ENCODE results near the gene IFT43. TPM values are rescaled to one million over a fixed set of nuclear protein-coding genes. Genes with fewer than 3 reads are reported as not detected.

Gene IFT43
- total RNA-seq, 1 experiment from 2014 or later, result 20.3 TPM

GRCh38 chr14:76106188-76106587 is 120.6 kb downstream of the IFT43 start:
- no peak for DNase-seq (ENCODE audit: low spot score)
- Histone ChIP-seq H3K4me3 (ENCODE audit: low read depth, low read length, poor library complexity, severe bottlenecking) (no peak overlapping the region), H3K9me3 (ENCODE audit: low read depth, low read length, poor library complexity, severe bottlenecking) (no peaks in the 10 kb centered on the region), H3K27ac (ENCODE audit: low read depth, low read length, poor library complexity, severe bottlenecking) (no peak overlapping the region), H3K4me1 (ENCODE audit: insufficient read depth, low read length, poor library complexity, severe bottlenecking) (no peaks in the 10 kb centered on the region), H3K27me3 (replicated peaks; ENCODE audit: insufficient read depth, low read depth, low read length, poor library complexity) (no peaks in the 10 kb centered on the region), H3K36me3 (ENCODE audit: insufficient read depth, low read length, poor library complexity, severe bottlenecking) (no peaks in the 10 kb centered on the region)
- CTCF ChIA-PET, result no interaction called here
- TF ChIP-seq EZH2 (IDR thresholded peaks at IDR 0.05; ENCODE audit: borderline replicate concordance, low read depth, low read length, poor library complexity, severe bottlenecking), result no peak
- TF ChIP-seq CTCF (conservative IDR thresholded peaks at IDR 0.05; ENCODE audit: low read depth, low read length), result no peak
- intact Hi-C loops (cut with micrococcal nuclease; ENCODE audit: unreplicated experiment), result no loop called here
- no TSS peak for BruUV-seq (replicated peaks)
- POLR2A ChIA-PET (ENCODE audit: low non-redundant PET), result no interaction called here

DNA sequence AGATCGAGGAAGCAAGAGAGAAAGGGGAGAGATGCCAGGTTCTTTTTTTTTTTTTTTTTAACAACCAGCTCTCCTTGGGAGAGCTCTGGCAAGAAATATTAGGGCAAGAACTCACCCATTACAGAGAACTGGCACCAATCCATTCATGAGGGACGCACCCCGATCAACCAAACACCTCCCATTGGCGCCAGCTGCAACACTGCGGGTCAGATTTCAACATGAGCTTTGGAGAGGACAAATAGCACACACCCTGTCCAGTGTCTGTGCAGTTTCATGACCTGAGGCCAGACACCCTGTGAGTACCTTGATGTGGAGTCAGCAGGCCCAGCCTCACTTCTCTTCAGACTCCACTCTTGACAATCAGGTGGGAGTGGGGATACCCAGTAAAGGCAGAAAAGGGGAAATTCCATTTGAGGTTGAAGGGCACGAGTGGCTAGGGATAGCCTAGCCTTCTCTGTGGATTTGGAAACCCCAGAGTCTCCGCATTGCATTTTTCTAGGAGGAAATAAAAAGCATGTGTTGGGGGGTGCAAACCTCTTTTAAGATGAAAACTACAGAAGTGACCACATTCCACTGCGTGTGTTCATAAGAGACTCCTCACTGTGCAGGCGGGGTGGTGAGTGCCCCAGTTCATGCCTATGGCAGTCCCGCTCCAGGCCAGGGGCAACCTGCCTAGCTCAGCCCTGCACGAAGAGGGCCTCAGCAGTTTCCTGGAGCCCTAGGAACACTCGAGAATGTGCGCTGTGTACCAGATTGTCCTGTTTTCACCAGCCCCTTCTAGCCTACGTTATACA is 123.7 kb downstream of the IFT43 start:
- POLR2A ChIA-PET (ENCODE audit: low non-redundant PET), result no interaction called here
- intact Hi-C loops (cut with micrococcal nuclease; ENCODE audit: unreplicated experiment), result no loop called here
- DNase-seq (ENCODE audit: low spot score), result no peak
- Histone ChIP-seq H3K9me3 (ENCODE audit: low read depth, low read length, poor library complexity, severe bottlenecking) (no peaks in the 10 kb centered on the region), H3K4me1 (ENCODE audit: insufficient read depth, low read length, poor library complexity, severe bottlenecking) (no peaks in the 10 kb centered on the region), H3K36me3 (ENCODE audit: insufficient read depth, low read length, poor library complexity, severe bottlenecking) (no peaks in the 10 kb centered on the region), H3K27me3 (replicated peaks; ENCODE audit: insufficient read depth, low read depth, low read length, poor library complexity) (no peaks in the 10 kb centered on the region), H3K4me3 (ENCODE audit: low read depth, low read length, poor library complexity, severe bottlenecking) (no peak overlapping the region), H3K27ac (ENCODE audit: low read depth, low read length, poor library complexity, severe bottlenecking) (no peak overlapping the region)
- TF ChIP-seq EZH2 (IDR thresholded peaks at IDR 0.05; ENCODE audit: borderline replicate concordance, low read depth, low read length, poor library complexity, severe bottlenecking) (no peak), CTCF (conservative IDR thresholded peaks at IDR 0.05; ENCODE audit: low read depth, low read length) (no peak)
- CTCF ChIA-PET, result no interaction called here
- no TSS peak for BruUV-seq (replicated peaks)

GRCh38 chr14:76112889-76113624 is 127.5 kb downstream of the IFT43 start:
- Histone ChIP-seq H3K4me3 (ENCODE audit: low read depth, low read length, poor library complexity, severe bottlenecking) (no peak overlapping the region), H3K4me1 (ENCODE audit: insufficient read depth, low read length, poor library complexity, severe bottlenecking) (peaks cover 5% of the 10 kb centered on the region), H3K9me3 (ENCODE audit: low read depth, low read length, poor library complexity, severe bottlenecking) (no peaks in the 10 kb centered on the region), H3K27me3 (replicated peaks; ENCODE audit: insufficient read depth, low read depth, low read length, poor library complexity) (peaks cover 9% of the 10 kb centered on the region), H3K27ac (ENCODE audit: low read depth, low read length, poor library complexity, severe bottlenecking) (no peak overlapping the region), H3K36me3 (ENCODE audit: insufficient read depth, low read length, poor library complexity, severe bottlenecking) (no peaks in the 10 kb centered on the region)
- TF ChIP-seq EZH2 (IDR thresholded peaks at IDR 0.05; ENCODE audit: borderline replicate concordance, low read depth, low read length, poor library complexity, severe bottlenecking) (no peak), CTCF (conservative IDR thresholded peaks at IDR 0.05; ENCODE audit: low read depth, low read length) (no peak)
- ChIA-PET CTCF (no interaction called here), POLR2A (ENCODE audit: low non-redundant PET) (interaction anchor here (0.6 kb wide), 1 partner anchor 14 kb away, joined by 4 read pairs; no protein-coding TSS in a partner anchor)
- intact Hi-C loops (cut with micrococcal nuclease; ENCODE audit: unreplicated experiment), result no loop called here
- no TSS peak for BruUV-seq (replicated peaks)
- DNase-seq (ENCODE audit: low spot score), result no peak
